ENCODE data around the gene KCNAB2.
"Not testable (repeated sequence)": the region's sequence is repeated elsewhere in the genome, so short reads cannot be mapped to it uniquely, and the experiment has no call there.

KCNAB2 gene

GRCh38 chr1:6073480-6074053, 27.9 kb downstream of the KCNAB2 start:
- no peak for TF ChIP-seq CTCF (IDR thresholded peaks at IDR 0.05; ENCODE audit: control insufficient read depth, extremely low read depth, insufficient read depth)
- H3K4me3 ChIP-seq (ENCODE audit: low read depth, low read length) = no peak overlapping the region
- no peak for DNase-seq (ENCODE audit: low read depth)

- H3K4me3 ChIP-seq (ENCODE audit: low read depth, low read length) = no peak overlapping the region
- no peak for DNase-seq (ENCODE audit: low read depth)
- no peak for TF ChIP-seq CTCF (IDR thresholded peaks at IDR 0.05; ENCODE audit: control insufficient read depth, extremely low read depth, insufficient read depth)
These were observed 28.7 kb downstream of the KCNAB2 start for GRCh38 chr1:6074192-6074901.

GRCh38 chr1:6075748-6076147, 30.1 kb downstream of the KCNAB2 start:
- no peak for DNase-seq (ENCODE audit: low read depth)
- H3K4me3 ChIP-seq (ENCODE audit: low read depth, low read length) = no peak overlapping the region
- TF ChIP-seq CTCF (IDR thresholded peaks at IDR 0.05; ENCODE audit: control insufficient read depth, extremely low read depth, insufficient read depth) = no peak

- not testable (repeated sequence) for DNase-seq (ENCODE audit: low read depth); H3K4me3 ChIP-seq (ENCODE audit: low read depth, low read length)
These were observed 31.4 kb downstream of the KCNAB2 start for GRCh38 chr1:6077061-6077460.

- no peak overlapping the region for H3K4me3 ChIP-seq (ENCODE audit: low read depth, low read length)
- no peak for TF ChIP-seq CTCF (IDR thresholded peaks at IDR 0.05; ENCODE audit: control insufficient read depth, extremely low read depth, insufficient read depth)
- DNase-seq (ENCODE audit: low read depth) = no peak
These were observed 31.8 kb downstream of the KCNAB2 start for GRCh38 chr1:6077506-6077905.

GRCh38 chr1:6077919-6078318, 32.2 kb downstream of the KCNAB2 start:
- no peak overlapping the region for H3K4me3 ChIP-seq (ENCODE audit: low read depth, low read length)
- no peak for TF ChIP-seq CTCF (IDR thresholded peaks at IDR 0.05; ENCODE audit: control insufficient read depth, extremely low read depth, insufficient read depth)
- DNase-seq (ENCODE audit: low read depth) = no peak

GRCh38 chr1:6080469-6080868, 34.8 kb downstream of the KCNAB2 start:
- H3K4me3 ChIP-seq (ENCODE audit: low read depth, low read length) = no peak overlapping the region
- peak; percentile 41 for TF ChIP-seq CTCF (IDR thresholded peaks at IDR 0.05; ENCODE audit: control insufficient read depth, extremely low read depth, insufficient read depth)
- DNase-seq (ENCODE audit: low read depth) = no peak
